NCI-H146 (cell line): ENCODE measurements around the gene LDHB.
"Not testable (repeated sequence)": the region's sequence is repeated elsewhere in the genome, so short reads cannot be mapped to it uniquely, and the experiment has no call there.

Source experiments
- DNase-seq: peaks from one replicate; lab custom pipeline; 2025; lab: John Stamatoyannopoulos, UW

The LDHB gene

DNA sequence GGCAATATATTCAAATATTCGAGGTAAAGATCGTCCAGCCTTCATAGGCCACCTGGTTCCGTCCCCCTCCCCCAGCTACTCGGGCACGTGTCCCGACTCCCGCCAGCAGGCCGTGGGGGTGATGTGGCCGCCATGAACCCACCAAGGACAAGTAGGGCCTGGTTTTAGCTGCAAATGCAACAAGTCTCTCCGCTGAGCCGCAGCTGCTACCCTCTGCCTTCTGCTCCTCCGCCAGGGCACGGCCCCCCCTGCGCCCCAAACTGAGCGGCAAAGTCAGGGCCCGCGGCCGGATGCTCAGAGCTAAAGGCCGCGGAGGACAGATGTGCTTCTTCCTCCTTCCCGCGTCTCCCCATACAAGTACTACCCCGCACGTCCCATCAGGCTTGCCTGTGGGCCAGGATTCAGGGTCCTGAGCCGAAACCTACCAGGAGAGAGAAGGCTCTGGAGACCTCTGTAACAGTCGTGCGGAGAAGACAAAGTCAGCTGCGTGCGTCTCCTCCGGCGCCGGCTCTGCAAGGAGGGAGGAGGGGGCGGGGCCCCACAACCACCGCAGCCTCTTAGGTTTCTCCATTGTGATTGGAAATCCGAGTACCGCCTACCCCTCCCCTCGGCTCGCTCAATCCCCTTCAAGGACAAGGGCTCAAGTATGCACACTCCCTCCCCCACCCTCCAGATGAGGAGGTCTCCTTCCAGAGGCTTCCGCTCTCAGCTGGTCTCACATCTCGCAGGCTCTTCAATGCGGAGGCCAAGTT is at the start of gene LDHB:
Gene LDHB (minus strand): TSS at position 517 of the 752 bp plus-strand sequence. CDS start 3,171 bp downstream, outside the sequence.
- DNase-seq, result peak; percentile 83

GRCh38 chr12:21704847-21705246 is 47.2 kb upstream of the LDHB start:
- DNase-seq, result no peak

DNA sequence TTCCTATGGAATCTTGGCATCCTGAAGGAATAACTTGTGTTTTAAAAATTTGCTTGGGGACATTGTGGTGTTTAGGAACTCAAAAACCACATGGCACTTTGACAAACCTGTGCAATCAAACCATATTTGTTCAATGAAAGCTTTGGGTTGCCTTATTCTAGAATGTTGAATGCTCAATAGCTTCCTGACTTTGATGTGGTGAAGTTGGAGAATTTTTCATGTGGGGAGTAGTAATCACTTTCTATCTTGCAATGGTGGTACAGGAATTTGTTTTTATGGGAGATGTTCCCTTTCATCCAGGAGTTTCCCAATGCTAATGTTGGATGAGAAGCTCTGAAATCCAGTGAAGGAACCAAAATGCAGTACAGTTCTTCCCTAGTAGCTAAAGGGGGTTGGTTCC is 42.2 kb upstream of the LDHB start:
- no peak for DNase-seq

GRCh38 chr12:21697904-21698630 is 40.4 kb upstream of the LDHB start:
- peak; percentile 52 for DNase-seq

GRCh38 chr12:21696625-21697024 is 39.0 kb upstream of the LDHB start:
- DNase-seq, result no peak

GRCh38 chr12:21695986-21696385 is 38.3 kb upstream of the LDHB start:
- DNase-seq, result no peak

DNA sequence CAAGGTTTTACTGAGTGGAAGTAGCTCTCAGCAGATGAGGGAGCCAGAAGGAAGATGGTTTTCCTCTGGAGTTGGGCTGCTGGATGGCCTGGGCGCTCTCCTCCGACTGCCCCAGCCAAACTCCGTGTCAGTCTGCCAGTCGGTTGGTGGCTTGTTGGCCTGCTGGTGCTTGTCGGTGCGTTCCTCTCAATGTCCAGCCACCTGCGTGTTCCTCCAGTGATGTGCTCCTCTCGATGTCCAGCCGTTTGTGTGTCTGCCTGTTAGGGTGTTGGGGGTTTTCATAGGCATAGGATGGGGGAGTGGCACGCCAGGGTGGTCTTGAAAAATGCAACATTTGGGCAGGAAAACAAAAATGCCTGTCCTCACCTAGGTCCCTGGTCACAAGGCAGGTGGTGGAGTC is 37.0 kb upstream of the LDHB start:
- DNase-seq, result peak; percentile 16

- no peak for DNase-seq
These were observed 33.9 kb upstream of the LDHB start for GRCh38 chr12:21691515-21691914.

DNA sequence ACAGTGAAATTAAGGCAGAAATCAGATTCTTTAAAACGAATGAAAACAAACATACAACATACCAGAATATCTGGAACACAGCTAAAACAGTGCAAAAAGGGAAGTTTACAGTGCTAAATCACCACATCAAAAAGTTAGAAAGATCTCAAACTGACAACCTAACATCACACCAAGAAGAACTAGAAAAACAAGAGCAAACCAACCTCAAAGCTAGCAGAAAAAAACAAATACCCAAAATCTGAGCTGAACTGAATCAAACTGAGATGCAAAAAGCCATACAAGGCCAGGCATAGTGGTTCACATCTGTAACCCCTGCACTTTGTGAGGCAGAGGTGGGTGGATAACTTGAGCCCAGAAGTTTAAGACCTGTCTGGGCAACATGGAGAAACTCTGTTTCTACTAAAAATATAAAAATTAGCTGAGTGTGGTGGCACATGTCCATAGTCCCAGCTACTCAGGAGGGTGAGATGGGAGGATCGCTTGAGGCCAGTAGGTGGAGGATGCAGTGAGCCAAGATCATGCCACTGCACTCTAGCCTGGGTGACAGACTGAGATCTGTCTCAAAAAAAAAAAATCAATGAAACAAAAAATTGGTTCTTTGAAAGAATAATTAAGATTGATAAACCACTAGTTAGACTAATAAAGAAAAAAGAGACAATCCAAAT is 33.2 kb upstream of the LDHB start:
- DNase-seq, result no peak

DNA sequence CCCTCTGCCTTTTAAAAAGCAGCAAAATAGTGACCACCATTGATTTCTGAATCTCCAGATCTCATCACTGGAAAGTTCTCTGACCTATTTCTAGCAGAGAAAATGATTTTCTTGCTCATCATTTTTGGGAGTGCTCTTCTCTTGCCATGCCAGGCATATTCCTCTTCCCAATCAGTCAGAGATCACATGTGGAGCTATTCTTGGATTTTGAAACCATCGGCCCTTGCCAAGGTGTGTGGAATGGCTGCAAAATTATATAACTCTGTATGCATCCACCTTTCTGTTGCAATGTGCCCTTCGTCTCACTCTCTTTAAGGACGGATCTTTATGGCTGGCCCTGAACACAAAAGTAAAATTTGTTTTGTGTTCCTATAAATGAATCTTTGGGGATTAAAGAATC is 25.5 kb upstream of the LDHB start:
- no peak for DNase-seq

GRCh38 chr12:21678959-21679358 is 21.3 kb upstream of the LDHB start:
- DNase-seq, result no peak

GRCh38 chr12:21677622-21678277 is 20.1 kb upstream of the LDHB start:
- DNase-seq, result peak; percentile 42

DNA sequence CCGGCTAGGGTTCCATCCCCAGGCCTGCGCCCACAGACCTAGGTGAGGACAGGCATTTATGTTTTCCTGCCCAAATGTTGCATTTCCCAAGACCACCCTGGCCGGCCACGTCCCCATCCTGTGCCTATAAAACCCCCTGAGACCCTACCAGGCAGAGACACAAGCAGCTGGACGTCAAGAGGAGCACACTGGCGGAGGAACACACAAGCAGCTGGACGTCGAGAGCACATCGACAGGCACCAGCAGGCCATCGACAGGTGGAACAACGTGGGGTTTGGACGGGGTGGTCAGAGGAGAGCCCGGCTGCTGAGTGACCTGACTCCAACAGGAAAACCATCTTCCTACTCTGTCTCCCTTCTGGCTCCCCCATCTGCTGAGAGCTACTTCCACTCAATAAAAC is 19.6 kb upstream of the LDHB start:
- DNase-seq, result peak; percentile 32

GRCh38 chr12:21676776-21677175 is 19.1 kb upstream of the LDHB start:
- DNase-seq, result no peak

DNA sequence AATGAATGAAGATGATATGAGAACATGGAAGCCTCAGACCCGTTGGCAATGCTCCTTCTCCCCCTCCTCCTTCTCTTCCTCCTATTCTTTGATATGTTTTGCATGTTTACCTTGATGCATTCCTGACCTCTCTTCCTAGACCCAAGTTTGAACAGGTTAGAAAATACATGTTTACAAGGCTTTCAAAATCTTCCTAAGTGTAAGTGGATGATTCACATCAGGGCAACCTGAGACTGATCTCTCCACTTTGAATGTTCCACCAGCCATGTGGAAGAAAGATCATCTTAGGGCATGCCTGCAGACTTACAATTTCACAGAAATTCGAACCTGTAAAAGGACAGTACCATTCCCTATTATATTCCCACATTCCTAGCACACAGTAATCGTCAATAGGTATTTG is 18.0 kb upstream of the LDHB start:
- DNase-seq, result no peak

GRCh38 chr12:21675096-21675495 is 17.5 kb upstream of the LDHB start:
- no peak for DNase-seq

GRCh38 chr12:21673830-21674552 is 16.3 kb upstream of the LDHB start:
- not testable (repeated sequence) for DNase-seq

DNA sequence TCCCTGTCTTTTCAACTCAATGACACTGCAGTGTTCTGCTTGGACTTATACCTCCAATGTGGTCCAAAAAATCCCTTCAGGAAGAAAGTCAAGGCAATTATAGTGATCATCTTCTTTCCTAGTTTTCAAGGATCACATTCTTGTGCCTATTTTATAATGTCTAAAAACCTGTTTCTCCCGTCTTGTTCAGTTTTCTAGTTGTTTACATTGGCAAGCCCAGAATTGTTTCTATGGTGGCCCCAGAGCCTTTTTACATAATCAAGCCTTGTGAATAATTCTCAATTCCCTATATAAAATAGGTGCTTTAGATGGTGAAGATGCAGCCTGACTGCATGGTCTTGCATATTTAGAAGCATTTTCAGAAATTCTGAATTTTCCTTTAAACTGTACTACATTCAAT is 14.5 kb upstream of the LDHB start:
- no peak for DNase-seq

DNA sequence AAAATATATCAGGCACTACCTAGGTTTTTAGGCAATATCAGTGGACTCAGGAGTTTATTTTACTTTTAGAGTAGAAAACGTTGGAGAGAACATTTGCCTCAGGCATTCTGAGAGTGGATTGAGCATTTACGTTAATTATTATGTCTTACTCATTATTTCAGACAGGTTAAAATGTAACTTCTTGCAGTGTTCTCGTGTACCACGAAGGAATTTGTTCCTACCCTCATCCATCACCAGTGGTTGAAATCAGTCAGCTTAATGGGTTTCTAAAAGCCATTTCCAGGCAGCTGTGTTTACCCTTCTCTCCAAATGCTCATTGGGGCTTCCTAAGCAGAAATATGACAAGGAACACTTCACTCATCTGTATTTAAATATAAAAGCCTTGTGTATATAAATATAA is 9.1 kb upstream of the LDHB start:
- peak; percentile 55 for DNase-seq

- DNase-seq, result no peak
These were observed 8.2 kb upstream of the LDHB start for GRCh38 chr12:21665816-21666215.

GRCh38 chr12:21662122-21662792 is 4.6 kb upstream of the LDHB start:
- DNase-seq, result no peak
